H1 (cell line): ENCODE data around the gene GSE1. TPM values are rescaled to one million over a fixed set of nuclear protein-coding genes. Genes with fewer than 3 reads are reported as not detected.
A peak's percentile ranks its signal among the peaks of the same experiment; 100 is the strongest.

Experiments used
- CTCF ChIA-PET: fragments of 300-600 bp; sonication (Branson Sonifier 250); formaldehyde crosslinking; loops from one replicate; lab custom pipeline; 2021; ENCODE audit not compliant: partially characterized antibody; lab: Charles Lee
- POLR2A ChIA-PET: fragments of 300-600 bp; sonication (Branson Sonifier 250); formaldehyde crosslinking; loops from one replicate; lab custom pipeline; 2021; ENCODE audit warnings: inconsistent platforms; ENCODE audit not compliant: partially characterized antibody; lab: Charles Lee
- DNase-seq, 2 experiments: peaks; one replicate each; pipeline versions ENCODE4 v3.0.0 to v3.0.0-alpha.2; 2010 to 2022; ENCODE audit warnings: low spot score in 2 of 2, low read depth in 1 of 2, mixed read lengths in 1 of 2
- FAIRE-seq: peaks from 2 replicates; lab custom pipeline; 2011; peaks lifted over from hg19 to GRCh38; lab: Jason Lieb, UNC
- H2AFZ ChIP-seq: 2 replicates; pipeline ENCODE4 v1.8.1; 2012; ENCODE audit warnings: low read length, inconsistent platforms
- H2AK5ac ChIP-seq: 2 replicates; pipeline ENCODE4 v1.6.1; 2013; ENCODE audit warnings: low read depth, low read length
- H2BK120ac ChIP-seq: replicated peaks from 2 replicates; pipeline ENCODE3; 2013; ENCODE audit warnings: low read depth, low read length, inconsistent platforms
- H2BK12ac ChIP-seq: 2 replicates; pipeline ENCODE4 v1.6.1; 2013; ENCODE audit warnings: low read depth, low read length
- H2BK15ac ChIP-seq: 2 replicates; pipeline ENCODE4 v1.6.1; 2013; ENCODE audit warnings: low read length
- H2BK20ac ChIP-seq: 2 replicates; pipeline ENCODE4 v1.6.1; 2013; ENCODE audit warnings: low read length
- H2BK5ac ChIP-seq: 2 replicates; pipeline ENCODE4 v1.6.1; 2013; ENCODE audit warnings: low read depth, low read length
- H3K14ac ChIP-seq: 2 replicates; pipeline ENCODE4 v1.6.1; 2013; ENCODE audit warnings: inconsistent platforms; ENCODE audit not compliant: insufficient read length
- H3K18ac ChIP-seq: 2 replicates; pipeline ENCODE4 v1.6.1; 2013; ENCODE audit warnings: low read length; ENCODE audit errors: extremely low read depth
- H3K23ac ChIP-seq: 2 replicates; pipeline ENCODE4 v1.6.1; 2013; ENCODE audit warnings: inconsistent platforms; ENCODE audit not compliant: insufficient read length
- H3K23me2 ChIP-seq: 2 replicates; pipeline ENCODE4 v1.6.1; 2013; ENCODE audit warnings: low read depth, low read length
- H3K27ac ChIP-seq: 2 replicates; pipeline ENCODE4 v1.6.1; 2011; ENCODE audit warnings: low read depth, low read length, inconsistent platforms
- H3K27me3 ChIP-seq, 4 experiments: replicated peaks in 1 of 4; 1 replicate in 1 of 4; 2 replicates in 3 of 4; pipeline versions ENCODE4 v1.6.1 to v1.8.1; 2011 to 2013; ENCODE audit warnings: low read length in 3 of 4, mild to moderate bottlenecking in 3 of 4, inconsistent platforms in 2 of 4, mixed read lengths in 2 of 4, moderate library complexity in 1 of 4; ENCODE audit not compliant: control insufficient read depth in 3 of 4, insufficient read depth in 3 of 4; ENCODE audit errors: extremely low read depth in 1 of 4
- H3K36me3 ChIP-seq, 4 experiments: 2 replicates each; pipeline versions ENCODE4 v1.6.1 to v1.8.1; 2011 to 2013; ENCODE audit warnings: mild to moderate bottlenecking in 4 of 4, low read length in 3 of 4, moderate library complexity in 2 of 4, control low read depth in 1 of 4, inconsistent platforms in 1 of 4; ENCODE audit not compliant: insufficient read depth in 4 of 4, control insufficient read depth in 2 of 4
- H3K4ac ChIP-seq: replicated peaks from 2 replicates; pipeline ENCODE3; 2013; ENCODE audit warnings: low read length, low read depth, mixed read lengths, inconsistent platforms; ENCODE audit not compliant: insufficient read length
- H3K4me1 ChIP-seq, 4 experiments: replicated peaks in 1 of 4; 1 replicate in 1 of 4; 2 replicates in 3 of 4; pipeline versions ENCODE4 v1.6.1 to v1.8.1; 2011 to 2013; ENCODE audit warnings: low read length in 3 of 4, inconsistent platforms in 2 of 4, mixed read lengths in 1 of 4; ENCODE audit not compliant: insufficient read depth in 4 of 4, control insufficient read depth in 3 of 4
- H3K4me2 ChIP-seq, 2 experiments: 2 replicates each; pipeline versions ENCODE4 v1.6.1 to v1.8.1; 2011 to 2013; ENCODE audit warnings: low read depth in 2 of 2, low read length in 2 of 2, control low read depth in 1 of 2, inconsistent platforms in 1 of 2, mild to moderate bottlenecking in 1 of 2; ENCODE audit not compliant: insufficient read depth in 1 of 2
- H3K4me3 ChIP-seq, 4 experiments: fragments of 200-600, 300-600 bp in 1 of 4; sonication (generic), shearing (Covaris generic), sonication (Bioruptor Twin) in 1 of 4; 2 replicates each; pipeline versions ENCODE4 v1.5.1 to v1.8.1; 2011 to 2016; ENCODE audit warnings: low read length in 4 of 4, low read depth in 3 of 4, control low read depth in 2 of 4, inconsistent platforms in 2 of 4, mild to moderate bottlenecking in 2 of 4, mixed read lengths in 1 of 4, moderate library complexity in 1 of 4; ENCODE audit not compliant: insufficient read depth in 2 of 4; ENCODE audit errors: extremely low read depth in 1 of 4
- H3K56ac ChIP-seq: replicated peaks from 2 replicates; pipeline ENCODE3; 2013; ENCODE audit warnings: low read depth, mild to moderate bottlenecking, mixed read lengths, low read length, inconsistent platforms; ENCODE audit not compliant: insufficient read length
- H3K79me1 ChIP-seq: 2 replicates; pipeline ENCODE4 v1.6.1; 2013; ENCODE audit warnings: low read depth, low read length, control low read depth
- H3K79me2 ChIP-seq, 2 experiments: 2 replicates each; pipeline versions ENCODE4 v1.6.1 to v1.8.1; 2012 to 2013; ENCODE audit warnings: low read length in 2 of 2, mild to moderate bottlenecking in 2 of 2, inconsistent platforms in 1 of 2; ENCODE audit not compliant: insufficient read depth in 2 of 2, control insufficient read depth in 1 of 2
- H3K9ac ChIP-seq, 4 experiments: replicated peaks in 1 of 4; 1 replicate in 1 of 4; 2 replicates in 3 of 4; pipeline versions ENCODE4 v1.6.1 to v1.8.1; 2011 to 2013; ENCODE audit warnings: low read depth in 3 of 4, low read length in 3 of 4, control low read depth in 2 of 4, mild to moderate bottlenecking in 2 of 4, moderate library complexity in 2 of 4, inconsistent platforms in 1 of 4; ENCODE audit errors: extremely low read depth in 1 of 4
- H3K9me3 ChIP-seq, 2 experiments: 2 replicates each; pipeline versions ENCODE4 v1.6.1 to v1.8.1; 2012 to 2013; ENCODE audit warnings: mild to moderate bottlenecking in 2 of 2, moderate library complexity in 2 of 2, control low read depth in 1 of 2, inconsistent platforms in 1 of 2, low read depth in 1 of 2, low read length in 1 of 2, mixed read lengths in 1 of 2; ENCODE audit not compliant: insufficient read depth in 2 of 2
- H4K20me1 ChIP-seq, 2 experiments: replicated peaks in 1 of 2; 2 replicates each; pipeline versions ENCODE3 to v1.8.1; 2011 to 2013; ENCODE audit warnings: inconsistent platforms in 2 of 2, low read length in 2 of 2, mild to moderate bottlenecking in 1 of 2; ENCODE audit not compliant: insufficient read depth in 2 of 2, control insufficient read depth in 1 of 2
- H4K5ac ChIP-seq: 2 replicates; pipeline ENCODE4 v1.6.1; 2013; ENCODE audit warnings: low read length, low read depth, mixed read lengths, inconsistent platforms; ENCODE audit not compliant: insufficient read length
- H4K8ac ChIP-seq: 2 replicates; pipeline ENCODE4 v1.8.0; 2013; ENCODE audit warnings: mild to moderate bottlenecking, moderate library complexity, low read length, inconsistent platforms; ENCODE audit not compliant: insufficient read depth; ENCODE audit errors: extremely low read depth
- H4K91ac ChIP-seq: replicated peaks from 2 replicates; pipeline ENCODE3; 2013; ENCODE audit warnings: low read length, mixed read lengths, inconsistent platforms; ENCODE audit not compliant: insufficient read length
- ATF3 ChIP-seq: IDR thresholded peaks from 2 replicates; pipeline ENCODE4 v1.6.1; 2011; ENCODE audit warnings: low read depth, mild to moderate bottlenecking, low read length; ENCODE audit not compliant: insufficient read depth
- CTBP2 ChIP-seq: IDR thresholded peaks from 2 replicates; pipeline ENCODE4 v1.7.0; 2011; ENCODE audit warnings: borderline replicate concordance, mild to moderate bottlenecking, moderate library complexity, mixed read lengths, low read length; ENCODE audit not compliant: insufficient read depth, insufficient read length
- E2F6 ChIP-seq: IDR thresholded peaks from 2 replicates; pipeline ENCODE4 v1.6.1; 2012; ENCODE audit warnings: inconsistent platforms
- HDAC6 ChIP-seq: IDR thresholded peaks from one replicate; pipeline ENCODE4 v1.7.1; 2012; ENCODE audit warnings: low read depth, mild to moderate bottlenecking, inconsistent platforms, low read length, moderate library complexity
- MAFK ChIP-seq: IDR thresholded peaks from 2 replicates; pipeline ENCODE4 v1.6.1; 2012; ENCODE audit warnings: low read depth, mild to moderate bottlenecking, improper control_type of control experiment, low read length
- MAX ChIP-seq: IDR thresholded peaks from 2 replicates; pipeline ENCODE4 v1.6.1; 2012; ENCODE audit warnings: inconsistent platforms
- PHF8 ChIP-seq: fragments of 200-600 bp; sonication (generic); conservative IDR thresholded peaks from 2 replicates; pipeline ENCODE4 v1.7.1; 2012; ENCODE audit warnings: low read depth, mild to moderate bottlenecking, inconsistent platforms, low read length, moderate library complexity
- RAD21 ChIP-seq, 2 experiments: IDR thresholded peaks in 1 of 2; conservative IDR thresholded peaks in 1 of 2; 2 replicates each; pipeline ENCODE4 v1.6.1; 2011; ENCODE audit warnings: low read depth in 2 of 2, low read length in 2 of 2, improper control_type of control experiment in 1 of 2, inconsistent platforms in 1 of 2, mild to moderate bottlenecking in 1 of 2, moderate library complexity in 1 of 2
- WGBS, 2 experiments: shearing (Covaris generic) in 1 of 2; methylation state at CpG; one replicate each; pipeline versions ENCODE4 v1.1.6 to v1.1.7; 2013 to 2015; ENCODE audit warnings: low lambda C conversion rate in 2 of 2, mixed read lengths in 2 of 2, inconsistent platforms in 1 of 2, low coverage in 1 of 2, missing lambda C conversion rate in 1 of 2; ENCODE audit not compliant: insufficient replicate concordance in 2 of 2, insufficient coverage in 1 of 2, insufficient read length in 1 of 2; ENCODE audit errors: extremely low coverage in 1 of 2, missing lambda C conversion rate in 1 of 2; 5-methylcytosine and 5-hydroxymethylcytosine counted together
- polyA plus RNA-seq, 7 experiments: library from polyadenylated mRNA; depleted of rRNA in 3 of 7; stranded (reverse) in 5 of 7; unstranded in 2 of 7; fragments of >200 nt in 5 of 7; fragments of 200-250 nt in 2 of 7; gene quantifications; 1 replicate in 5 of 7; 2 replicates in 1 of 7; 4 replicates in 1 of 7; pipeline versions ENCODE4 v1.2.1 to v1.2.3, GENCODE V29; 2011 to 2013; ENCODE audit warnings: missing spikeins in 2 of 7, mixed read lengths in 2 of 7
- total RNA-seq: library from RNA; stranded (reverse); fragmentation: NEBNext Ultra II Directional; extraction: Animal tissue kit (Norgen Biotek cat#: 25700); gene quantifications from 2 replicates; pipeline ENCODE4 v1.2.1, GENCODE V29; 2021

Gene GSE1
- total and polyA plus RNA-seq, 2 of the 8 experiments (the other 6 are each of a cell fraction or from before 2014, with no cell fraction given): 26.0 to 65.6 TPM

- no peak for DNase-seq
- Histone ChIP-seq H3K14ac (no peak overlapping the region), H4K91ac (no peak overlapping the region), H3K4me1 (no peaks in the 10 kb centered on the region), H3K9ac (no peak overlapping the region), H3K4ac (no peak overlapping the region), H3K27ac (no peak overlapping the region), H3K56ac (no peak overlapping the region), H4K8ac (no peak overlapping the region), H2BK15ac (no peak overlapping the region), H2BK120ac (no peak overlapping the region), H2AK5ac (no peak overlapping the region), H4K20me1 (peaks cover 4 to 8% of the 10 kb centered on the region in 2 experiments), H3K23ac (no peak overlapping the region), H3K79me2 (no peaks in the 10 kb centered on the region), H2BK20ac (no peak overlapping the region), H2BK12ac (no peak overlapping the region), H3K4me2 (no peak overlapping the region), H2AFZ (no peak overlapping the region), H2BK5ac (no peak overlapping the region), H3K23me2 (no peaks in the 10 kb centered on the region), H3K36me3 (peaks cover 42 to 89% (median 68%) of the 10 kb centered on the region in 4 experiments), H3K27me3 (no peaks in the 10 kb centered on the region), H3K4me3 (no peak overlapping the region), H3K79me1 (peaks cover under 1% of the 10 kb centered on the region; the same call in 1 of the 2 replicates), H3K18ac (no peak overlapping the region), H4K5ac (no peak overlapping the region), H3K9me3 (no peaks in the 10 kb centered on the region)
- peak; percentile 19 for FAIRE-seq
- ChIA-PET POLR2A (interaction anchor here (0.9 to 10.5 kb wide), 7 partner anchors 9 to 42 kb away, joined by 3 to 77 read pairs (median 6); partner anchors contain the start of gene GINS2), CTCF (interaction anchor here (0.5 to 37.0 kb wide), 18 partner anchors 9 to 436 kb away, joined by 3 to 620 read pairs (median 6); no protein-coding TSS in a partner anchor)
- 90% methylated on average over 4 of the region's 4 CpGs; no CpG with 5 or more reads in 1 of the 2 experiments for WGBS, 2 experiments
- TF ChIP-seq MAFK: no peak
- TF ChIP-seq RAD21 (IDR thresholded peaks at IDR 0.05 in 1 of 2, conservative IDR thresholded peaks at IDR 0.05 in 1 of 2; ENCODE audit: low read depth in 2 of 2, low read length in 2 of 2): peak; percentile 35 to 55
- no peak for TF ChIP-seq CTBP2
- 0 out of 2 replicates have a peak, but pooled peaks have one; percentile 40 for TF ChIP-seq MAX
- no peak for TF ChIP-seq PHF8
- no peak for TF ChIP-seq E2F6
- TF ChIP-seq HDAC6: no peak
- TF ChIP-seq ATF3: no peak
Measured at GRCh38 chr16:85675251-85675874, 62.2 kb downstream of the GSE1 start.
